NOMO-1 (cell line): ENCODE measurements around the gene ADAMTS2.
"Not testable (repeated sequence)": the region's sequence is repeated elsewhere in the genome, so short reads cannot be mapped to it uniquely, and the experiment has no call there.

Experiments
- DNase-seq, 2 experiments: peaks; one replicate each; lab custom pipeline; 2025; ENCODE audit not compliant: unreplicated experiment in 2 of 2; lab: John Stamatoyannopoulos, UW

ADAMTS2 gene

DNA sequence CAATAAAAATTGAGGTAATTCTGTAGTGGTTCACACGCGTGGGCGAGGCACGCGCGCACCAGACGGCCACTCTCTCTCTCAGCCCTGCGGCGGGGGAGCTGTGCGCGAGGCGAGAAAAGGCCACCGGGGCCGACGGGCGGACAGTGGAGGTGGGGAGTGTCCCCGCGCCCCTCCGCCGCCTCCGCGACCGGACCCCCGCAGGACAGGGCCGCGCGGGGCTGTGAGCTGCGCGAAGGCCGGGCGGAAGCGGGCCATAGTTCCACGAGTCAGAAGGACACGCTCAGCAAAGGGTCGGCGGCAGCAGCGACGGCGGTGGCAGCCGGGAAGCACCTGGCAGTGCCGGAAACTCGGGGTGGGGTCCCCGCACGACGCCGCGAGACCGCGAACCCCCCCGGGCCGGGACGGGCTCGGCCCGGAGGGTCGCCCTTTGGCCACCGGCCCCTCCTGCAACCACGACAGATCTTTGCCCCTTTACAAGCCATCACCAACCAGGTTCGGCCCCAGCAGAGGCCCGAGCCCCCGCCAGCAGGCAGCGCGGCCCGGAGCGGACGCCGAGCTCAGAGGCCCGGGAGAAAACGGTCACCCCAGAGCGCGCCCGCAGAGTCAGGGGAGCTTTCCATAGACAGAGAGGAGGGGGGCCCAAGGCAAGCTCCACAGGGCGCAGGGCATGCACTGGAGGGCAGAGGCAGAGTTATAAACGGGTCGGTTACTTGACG is 224.2 kb downstream of the ADAMTS2 start:
- no peak for DNase-seq

DNA sequence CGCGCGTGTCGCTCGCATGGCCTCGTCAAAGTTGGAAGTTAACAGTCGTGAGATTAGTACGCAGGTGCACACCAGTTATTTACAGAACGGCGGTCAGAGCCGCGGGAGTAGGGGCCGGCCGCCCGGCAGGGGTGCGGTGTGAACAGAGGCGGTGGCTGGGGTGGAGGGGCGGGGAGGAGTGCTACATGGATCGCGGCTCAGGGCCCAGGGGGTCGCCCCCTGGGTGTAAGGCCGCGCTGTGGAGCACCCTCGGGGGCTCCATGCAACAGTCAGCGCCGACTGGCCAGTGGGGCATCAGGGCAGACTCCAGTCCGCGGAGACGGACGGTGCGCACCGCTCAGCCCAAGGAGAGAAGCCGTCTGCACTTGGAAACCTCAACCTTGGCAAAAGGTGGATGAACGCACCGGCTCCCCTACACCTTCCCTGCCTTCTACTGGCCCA is 224.8 kb downstream of the ADAMTS2 start:
- DNase-seq = no peak

DNA sequence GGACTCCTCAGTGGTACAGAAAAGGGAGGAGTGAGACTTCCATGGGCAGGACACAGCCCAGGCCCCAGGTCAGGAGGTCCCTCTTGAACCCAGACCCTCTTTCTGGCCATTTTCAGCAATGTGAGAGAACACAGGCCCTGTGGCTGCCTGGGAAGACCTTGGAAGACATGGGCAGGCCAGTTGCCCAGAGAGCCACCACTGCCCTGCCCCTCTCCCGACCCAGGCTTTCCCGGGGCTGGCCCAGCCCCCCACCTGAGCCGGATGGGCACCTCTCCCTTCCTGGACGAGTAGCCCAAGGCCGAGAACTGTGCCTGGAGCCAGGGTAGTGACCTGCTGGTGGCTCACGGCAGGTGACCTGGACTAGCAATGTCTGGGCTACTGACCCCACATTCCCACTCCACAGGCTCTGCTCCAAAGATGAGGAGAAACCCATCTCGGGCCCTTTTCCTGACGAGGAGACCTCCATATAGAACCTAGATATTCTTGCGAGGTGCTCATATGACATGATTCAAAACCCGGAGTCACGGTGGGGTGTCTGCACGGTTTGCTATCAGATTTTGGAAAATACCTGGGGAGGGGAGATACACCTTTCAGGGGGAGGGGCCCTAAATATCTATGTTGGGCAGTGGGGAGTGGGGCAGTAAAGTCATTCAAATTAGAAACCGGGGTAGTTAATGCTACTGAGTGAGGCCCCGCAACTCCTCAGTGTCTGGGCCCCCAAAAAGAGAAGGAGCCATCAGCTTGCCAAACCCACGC is 225.7 kb downstream of the ADAMTS2 start:
- DNase-seq = no peak

DNA sequence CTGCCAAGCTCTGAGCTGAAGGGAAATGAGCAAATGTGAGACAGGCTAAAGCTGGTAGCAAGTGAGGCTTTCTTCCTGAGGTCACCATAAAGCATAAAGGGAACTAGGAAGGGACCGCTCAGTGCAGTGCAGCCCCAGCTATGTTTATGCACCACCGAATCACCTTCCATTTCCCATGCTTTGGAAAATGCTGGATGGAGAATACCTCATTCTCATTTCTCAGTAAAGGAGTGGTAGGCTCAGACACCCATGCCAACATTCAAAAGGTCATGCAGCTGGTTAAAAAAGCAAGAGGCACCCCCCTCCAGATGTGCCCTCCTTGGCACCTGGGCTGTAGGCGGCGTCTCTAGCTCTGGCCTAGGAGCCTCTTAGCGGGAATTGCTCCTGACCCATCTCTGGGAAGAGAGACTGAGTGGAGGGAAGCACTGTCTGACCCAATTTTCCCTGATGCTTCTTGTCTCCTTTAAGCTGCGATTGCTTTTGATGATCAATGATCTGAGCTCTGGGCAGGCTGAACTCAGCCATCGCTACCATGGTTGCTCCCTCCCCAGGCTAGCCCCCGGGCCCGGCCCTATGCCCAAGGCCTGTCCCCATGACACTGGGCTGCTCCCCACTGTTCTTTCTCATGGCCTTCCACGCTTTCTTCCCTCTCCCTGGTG is 226.4 kb downstream of the ADAMTS2 start:
- no peak for DNase-seq

- DNase-seq = no peak
Observed at GRCh38 chr5:179118338-179118737, 226.9 kb downstream of the ADAMTS2 start.

DNA sequence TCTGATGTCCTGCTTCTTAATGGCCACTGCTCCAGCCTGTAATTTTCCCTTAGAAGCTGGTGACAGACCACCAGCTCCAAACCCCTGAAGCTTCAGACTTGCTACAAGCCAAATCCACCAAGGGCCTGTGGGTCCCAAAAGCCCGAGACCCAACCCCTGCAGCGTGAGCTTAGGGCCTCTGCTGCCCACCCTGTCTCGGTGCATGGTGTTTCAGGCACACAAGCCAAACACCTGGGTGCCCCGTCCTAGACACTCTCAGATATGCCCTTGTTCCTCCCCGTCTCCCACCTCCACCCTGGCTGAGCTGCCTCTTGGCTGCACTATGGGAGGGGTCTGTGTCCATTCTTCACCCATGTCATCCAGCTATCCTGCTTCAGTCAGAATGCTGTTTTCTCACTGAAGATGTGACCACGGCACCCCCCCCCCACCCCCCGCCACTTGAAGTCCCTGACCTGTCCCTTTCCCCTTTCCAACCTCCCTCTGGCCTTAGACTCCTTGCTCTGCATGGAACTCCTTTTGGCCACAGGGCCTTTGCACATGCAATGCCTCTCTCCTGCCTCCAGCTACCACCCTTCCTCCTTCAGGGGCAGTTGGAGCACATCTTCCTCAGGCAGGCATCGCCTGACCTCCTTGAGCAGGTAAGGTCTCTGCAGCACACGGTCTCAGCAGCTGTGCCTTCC is 229.3 kb downstream of the ADAMTS2 start:
- DNase-seq = no peak

GRCh38 chr5:179115307-179115706 is 230.0 kb downstream of the ADAMTS2 start:
- DNase-seq = no peak

- DNase-seq = no peak
Observed at GRCh38 chr5:179114756-179115155, 230.5 kb downstream of the ADAMTS2 start.

DNA sequence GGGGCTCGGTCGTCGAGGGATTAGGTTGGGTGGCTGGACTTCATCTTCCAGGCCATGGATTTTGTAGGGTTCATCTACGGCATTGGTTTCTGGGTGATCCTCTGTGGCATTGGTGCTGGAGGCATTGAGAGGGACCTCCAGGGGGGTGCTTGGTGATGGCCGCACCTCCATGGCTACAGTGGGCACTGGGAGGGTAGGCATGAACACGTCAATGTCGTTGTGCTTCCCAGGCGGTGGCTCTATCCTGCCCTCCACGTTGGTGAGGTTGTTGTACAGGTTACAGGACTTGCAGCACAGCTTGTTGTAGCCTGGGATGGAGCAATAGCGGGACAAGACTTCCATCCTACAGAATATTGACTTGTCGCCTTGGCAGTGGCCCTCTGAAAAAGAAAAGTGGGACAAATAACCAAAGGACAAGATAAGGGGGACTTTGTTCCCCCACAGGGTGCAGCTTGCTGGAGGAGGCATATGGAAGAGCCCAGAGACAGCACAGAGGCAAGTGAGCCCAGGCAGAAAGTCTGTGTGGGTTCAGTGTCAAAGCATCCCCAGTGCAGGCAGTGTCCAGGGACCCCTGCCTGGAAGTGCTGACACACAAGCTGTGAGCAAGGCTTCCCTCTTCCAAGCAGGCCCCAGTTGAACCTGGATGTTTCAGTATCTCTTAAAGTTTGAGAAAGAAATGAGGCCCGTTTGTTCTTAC is 231.2 kb downstream of the ADAMTS2 start:
- DNase-seq = no peak

GRCh38 chr5:179113143-179113530 is 232.1 kb downstream of the ADAMTS2 start:
- DNase-seq = no peak

DNA sequence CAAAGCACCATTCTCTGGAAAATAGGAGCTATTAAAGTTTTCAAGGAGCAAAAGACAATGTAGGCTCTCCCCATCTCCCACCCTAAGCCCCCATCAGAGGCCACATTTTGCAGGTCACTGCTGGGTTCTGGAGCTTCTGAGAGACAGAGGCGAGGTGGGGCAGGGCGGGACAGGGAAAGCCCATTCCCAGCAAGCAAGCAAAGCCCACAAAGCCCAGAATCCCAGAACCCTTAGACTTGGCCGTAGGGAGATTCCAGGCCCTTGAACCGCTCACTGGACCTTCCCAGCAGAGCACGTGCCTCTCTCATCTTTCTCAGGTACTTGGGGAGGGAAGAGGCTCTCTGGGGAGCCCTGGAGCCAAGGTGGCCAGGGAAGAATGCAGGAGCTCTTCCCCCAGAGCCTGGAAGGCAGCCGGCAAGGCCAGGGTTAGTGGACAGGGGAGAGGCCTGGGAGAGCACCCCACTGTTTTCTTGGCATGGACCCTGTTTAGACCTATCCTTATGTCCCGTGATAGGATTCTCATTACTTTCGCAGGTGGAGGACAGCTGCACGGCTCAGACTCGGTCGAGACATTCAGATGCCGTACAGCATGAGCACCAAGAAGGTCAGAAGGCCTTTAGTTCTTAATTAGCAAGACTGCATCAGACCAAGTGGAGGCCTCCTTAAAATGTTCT is 232.7 kb downstream of the ADAMTS2 start:
- no peak for DNase-seq

DNA sequence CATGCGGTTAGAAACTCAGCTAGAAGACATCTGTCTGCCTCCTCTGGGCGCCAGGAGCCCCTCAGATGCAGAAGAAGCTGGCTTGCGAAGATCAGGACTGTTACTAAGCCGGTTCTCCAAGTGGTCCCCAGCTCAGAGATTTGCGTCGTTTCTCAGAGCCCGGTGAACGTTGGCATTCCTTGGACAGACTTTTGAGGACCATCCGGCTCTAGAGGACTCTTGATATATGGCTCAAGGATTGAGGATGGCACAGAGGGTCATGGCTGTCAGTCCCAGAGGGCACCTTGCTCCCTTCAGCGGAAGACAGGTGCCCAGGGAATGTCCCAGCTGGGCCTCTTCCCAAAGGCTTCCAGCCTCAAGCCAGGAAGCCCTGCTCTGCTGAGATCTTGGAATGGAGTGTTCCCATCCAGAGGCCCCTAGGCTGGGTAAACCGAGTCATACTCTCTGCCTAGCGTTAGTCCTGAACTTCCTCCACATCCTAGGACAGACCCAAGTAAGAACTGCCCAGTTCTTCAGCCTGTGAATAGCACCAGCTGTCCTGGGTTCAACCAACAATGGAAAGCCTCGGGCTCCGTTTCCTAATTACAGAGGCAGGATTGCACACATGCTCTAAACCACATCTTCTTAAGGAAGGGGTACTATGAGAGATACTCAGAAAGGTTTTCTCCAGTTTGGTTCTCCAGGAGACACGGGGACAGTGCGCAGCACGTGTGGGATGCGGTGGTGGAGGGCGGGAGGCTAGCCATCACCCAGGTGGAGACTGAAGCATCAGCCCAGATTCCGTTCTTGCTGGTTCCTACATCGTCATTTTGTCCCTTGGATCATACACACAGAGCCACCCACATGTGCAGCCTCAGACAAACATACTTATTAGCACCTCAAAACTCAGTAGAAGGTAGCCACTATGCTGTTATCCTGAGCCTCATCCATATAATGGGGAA is 233.7 kb downstream of the ADAMTS2 start:
- DNase-seq = no peak

DNA sequence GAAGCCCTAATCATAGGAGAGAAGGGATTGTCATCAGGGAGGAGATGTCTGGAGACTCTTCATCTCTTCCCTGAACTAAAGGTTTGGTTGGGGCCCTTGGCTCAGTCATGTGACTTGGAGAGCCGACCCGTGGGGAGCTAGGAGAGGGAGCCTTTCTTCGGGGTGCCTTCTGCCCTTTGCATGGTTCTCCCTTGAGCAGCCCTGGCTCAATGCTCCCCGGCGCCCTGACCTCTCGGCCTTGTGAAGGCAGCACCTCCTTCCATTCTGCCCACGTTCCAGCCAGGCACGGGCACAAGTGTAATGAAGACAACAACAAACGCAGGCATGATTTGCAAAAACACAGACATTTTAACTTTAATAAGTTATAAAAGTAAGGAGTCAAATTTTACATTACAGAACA is 234.7 kb downstream of the ADAMTS2 start:
- DNase-seq = no peak

GRCh38 chr5:179101282-179101681 is 244.0 kb downstream of the ADAMTS2 start:
- DNase-seq = not testable (repeated sequence)

GRCh38 chr5:179089502-179089901 is 255.8 kb downstream of the ADAMTS2 start:
- no peak for DNase-seq

GRCh38 chr5:179080724-179081123 is 264.5 kb downstream of the ADAMTS2 start:
- DNase-seq = no peak

DNA sequence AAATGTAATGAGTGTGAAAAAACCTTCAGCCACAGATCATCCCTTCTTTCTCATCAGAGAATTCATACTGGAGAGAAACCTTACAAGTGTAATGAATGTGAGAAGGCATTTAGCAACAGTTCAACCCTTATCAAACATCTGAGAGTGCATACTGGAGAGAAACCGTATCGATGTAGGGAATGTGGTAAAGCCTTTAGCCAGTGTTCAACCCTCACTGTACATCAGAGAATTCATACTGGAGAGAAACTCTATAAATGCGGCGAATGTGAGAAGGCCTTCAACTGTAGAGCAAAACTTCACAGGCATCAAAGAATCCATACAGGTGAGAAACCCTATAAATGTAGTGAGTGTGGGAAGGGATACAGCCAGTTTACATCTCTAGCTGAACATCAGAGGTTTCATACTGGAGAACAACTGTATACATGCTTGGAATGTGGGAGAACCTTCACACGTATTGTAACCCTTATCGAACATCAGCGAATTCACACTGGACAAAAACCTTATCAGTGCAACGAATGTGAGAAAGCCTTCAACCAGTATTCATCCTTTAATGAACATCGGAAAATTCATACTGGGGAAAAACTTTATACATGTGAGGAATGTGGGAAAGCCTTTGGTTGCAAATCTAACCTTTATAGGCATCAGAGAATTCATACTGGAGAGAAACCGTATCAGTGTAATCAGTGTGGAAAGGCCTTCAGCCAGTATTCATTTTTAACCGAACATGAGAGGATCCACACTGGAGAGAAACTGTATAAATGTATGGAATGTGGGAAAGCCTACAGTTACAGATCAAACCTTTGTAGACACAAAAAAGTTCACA is 265.9 kb downstream of the ADAMTS2 start:
- DNase-seq = no peak

- no peak for DNase-seq
Observed at GRCh38 chr5:179065703-179066102, 279.6 kb downstream of the ADAMTS2 start.
